PFSK-1 (cell line): Measurements from ENCODE around the gene PRLR.

Source experiments
- POLR2AphosphoS5 ChIP-seq: IDR thresholded peaks from 2 replicates; pipeline ENCODE4 v1.6.1; 2012; ENCODE audit warnings: low read depth, mild to moderate bottlenecking, control low read depth, low read length, moderate library complexity
- REST ChIP-seq, 2 experiments: IDR thresholded peaks; 2 replicates each; pipeline versions ENCODE4 v1.6.1 to v1.8.0; 2011 to 2012; ENCODE audit warnings: low read depth in 2 of 2, low read length in 2 of 2, control low read depth in 1 of 2, inconsistent platforms in 1 of 2, mild to moderate bottlenecking in 1 of 2, moderate library complexity in 1 of 2; ENCODE audit not compliant: insufficient read depth in 1 of 2
- SIN3A ChIP-seq: IDR thresholded peaks from 2 replicates; pipeline ENCODE4 v1.6.1; 2012; ENCODE audit warnings: mild to moderate bottlenecking, low read length, moderate library complexity, borderline replicate concordance; ENCODE audit not compliant: insufficient read depth

- TF ChIP-seq REST (IDR thresholded peaks at IDR 0.05; ENCODE audit: insufficient read depth in 1 of 2, low read depth in 2 of 2, low read length in 2 of 2), result no peak
- no peak for TF ChIP-seq POLR2AphosphoS5
- TF ChIP-seq SIN3A, result no peak
Observed at GRCh38 chr5:35059251-35059650, 171.0 kb downstream of the PRLR start.
